HepG2 (cell line): ENCODE measurements around the gene H2AZ1. TPM values are rescaled to one million over a fixed set of nuclear protein-coding genes. Genes with fewer than 3 reads are reported as not detected.

ENCODE experiments used
- ATAC-seq: fragments of 200-7000 bp; cut with Tn5 transposase; 3 replicates; pipeline ENCODE4 v1.9.1; 2020; ENCODE audit warnings: mild to moderate bottlenecking, moderate library complexity
- BruUV-seq: library from RNA; stranded (reverse); fragments of 400-500 nt; replicated peaks from 2 replicates; lab custom pipeline; 2021; lab: Mats Ljungman, UMichigan
- CTCF ChIA-PET: fragments of 300-600 bp; formaldehyde crosslinking; extraction: SDS; loops from one replicate; lab custom pipeline; 2021; ENCODE audit warnings: low total read pairs, inconsistent platforms, low intra/inter-chr PET ratio; lab: Yijun Ruan, JAX
- POLR2A ChIA-PET: fragments of 350-600 bp; sonication (Branson Sonifier 250); formaldehyde crosslinking; loops from one replicate; lab custom pipeline; 2020; ENCODE audit warnings: antibody characterized with exemption, inconsistent platforms; lab: Yijun Ruan, JAX
- DNase-seq: peaks from one replicate; pipeline ENCODE4 v3.0.0-alpha.2; 2015; ENCODE audit warnings: low spot score
- FAIRE-seq: peaks from 3 replicates; lab custom pipeline; 2011; peaks lifted over from hg19 to GRCh38; lab: Jason Lieb, UNC
- H2AFZ ChIP-seq: one replicate; pipeline ENCODE4 v1.6.1; 2011; ENCODE audit warnings: low read length, inconsistent platforms
- H3K27ac ChIP-seq: fragments of 300-600 bp; 3 replicates; pipeline ENCODE4 v1.8.0; 2011; ENCODE audit warnings: mixed run types, mild to moderate bottlenecking, mixed read lengths, low read length, inconsistent platforms; ENCODE audit not compliant: insufficient read depth; ENCODE audit errors: extremely low read length
- H3K27me3 ChIP-seq, 2 experiments: fragments of 200-600 bp in 1 of 2; 2 replicates in 1 of 2; 3 replicates in 1 of 2; pipeline versions ENCODE4 v1.6.0 to v1.8.0; 2011; ENCODE audit warnings: low read length in 2 of 2, mild to moderate bottlenecking in 2 of 2, moderate library complexity in 2 of 2, inconsistent platforms in 1 of 2; ENCODE audit not compliant: insufficient read depth in 2 of 2, control insufficient read depth in 1 of 2
- H3K36me3 ChIP-seq, 2 experiments: fragments of 200-600 bp in 1 of 2; replicated peaks in 1 of 2; 2 replicates in 1 of 2; 3 replicates in 1 of 2; pipeline versions ENCODE4 v1.5.1 to v1.8.0; 2011; ENCODE audit warnings: low read length in 2 of 2, inconsistent platforms in 1 of 2; ENCODE audit not compliant: insufficient read depth in 2 of 2, control insufficient read depth in 1 of 2
- H3K4me1 ChIP-seq: 2 replicates; pipeline ENCODE4 v1.5.1; 2012; ENCODE audit warnings: low read length, inconsistent platforms; ENCODE audit not compliant: insufficient read depth
- H3K4me2 ChIP-seq: 2 replicates; pipeline ENCODE4 v1.6.0; 2011; ENCODE audit warnings: low read depth, low read length, inconsistent platforms
- H3K4me3 ChIP-seq, 3 experiments: fragments of 200-600 bp in 1 of 3; sonication (generic), shearing (Covaris generic) in 1 of 3; replicated peaks in 1 of 3; 2 replicates each; pipeline ENCODE4 v1.5.1; 2011 to 2016; ENCODE audit warnings: low read length in 3 of 3, inconsistent platforms in 2 of 3, low read depth in 2 of 3, mild to moderate bottlenecking in 2 of 3, control low read depth in 1 of 3, mixed read lengths in 1 of 3; ENCODE audit not compliant: insufficient read depth in 1 of 3
- H3K79me2 ChIP-seq: one replicate; pipeline ENCODE4 v1.6.1; 2011; ENCODE audit warnings: low read length, inconsistent platforms; ENCODE audit not compliant: insufficient read depth
- H3K9ac ChIP-seq: 2 replicates; pipeline ENCODE4 v1.6.0; 2011; ENCODE audit warnings: mild to moderate bottlenecking, low read depth, low read length, inconsistent platforms; ENCODE audit not compliant: insufficient read depth
- H3K9me3 ChIP-seq: 2 replicates; pipeline ENCODE4 v1.5.1; 2012; ENCODE audit warnings: mild to moderate bottlenecking, low read length
- H4K20me1 ChIP-seq: 2 replicates; pipeline ENCODE4 v1.6.0; 2011; ENCODE audit warnings: inconsistent platforms, mild to moderate bottlenecking, low read length, moderate library complexity; ENCODE audit not compliant: insufficient read depth
- ARNTL ChIP-seq: sonication (generic); formaldehyde crosslinking; IDR thresholded peaks from 2 replicates; pipeline ENCODE4 v1.4.0; 2020; ENCODE audit warnings: mild to moderate bottlenecking, missing genetic modification reagents
- EED ChIP-seq: sonication (generic); formaldehyde crosslinking; IDR thresholded peaks from 2 replicates; pipeline ENCODE4 v1.5.0; 2020; ENCODE audit warnings: mild to moderate bottlenecking, missing genetic modification reagents
- KDM1A ChIP-seq: IDR thresholded peaks from 2 replicates; pipeline ENCODE4 v1.6.1; 2016; ENCODE audit warnings: missing compliant biosample characterization
- MIXL1 ChIP-seq: IDR thresholded peaks from 2 replicates; pipeline ENCODE4 v1.6.1; 2016
- POGK ChIP-seq: sonication (generic); formaldehyde crosslinking; conservative IDR thresholded peaks from 2 replicates; pipeline ENCODE4 v1.8.0; 2022; ENCODE audit warnings: mild to moderate bottlenecking, moderate library complexity, missing genetic modification reagents
- STAG1 ChIP-seq: sonication (generic); formaldehyde crosslinking; IDR thresholded peaks from 2 replicates; pipeline ENCODE4 v1.4.0; 2020; ENCODE audit warnings: missing genetic modification reagents
- TBL1XR1 ChIP-seq: fragments of 150-350 bp; IDR thresholded peaks from 2 replicates; pipeline ENCODE4 v1.6.1; 2014; ENCODE audit warnings: borderline replicate concordance, low read length; ENCODE audit not compliant: partially characterized antibody
- TEAD2 ChIP-seq: sonication (generic); formaldehyde crosslinking; IDR thresholded peaks from 2 replicates; pipeline ENCODE4 v1.9.0; 2021; ENCODE audit warnings: missing genetic modification reagents
- TFAP4 ChIP-seq: sonication (generic); IDR thresholded peaks from 2 replicates; pipeline ENCODE4 v1.6.1; 2016; ENCODE audit warnings: low read depth, borderline replicate concordance
- ZBTB1 ChIP-seq: sonication (generic); formaldehyde crosslinking; IDR thresholded peaks from 2 replicates; pipeline ENCODE4 v1.4.0; 2020; ENCODE audit warnings: missing genetic modification reagents, borderline replicate concordance
- ZNF12 ChIP-seq: sonication (generic); formaldehyde crosslinking; IDR thresholded peaks from 2 replicates; pipeline ENCODE4 v1.5.0; 2020; ENCODE audit warnings: missing genetic modification reagents
- ZNF280D ChIP-seq: sonication (generic); formaldehyde crosslinking; IDR thresholded peaks from 2 replicates; pipeline ENCODE4 v1.5.1; 2020; ENCODE audit warnings: mild to moderate bottlenecking, missing genetic modification reagents
- ZNF460 ChIP-seq: sonication (generic); formaldehyde crosslinking; IDR thresholded peaks from 2 replicates; pipeline ENCODE4 v1.5.1; 2020; ENCODE audit warnings: missing genetic modification reagents, mild to moderate bottlenecking, borderline replicate concordance
- ZNF709 ChIP-seq: sonication (generic); formaldehyde crosslinking; IDR thresholded peaks from 2 replicates; pipeline ENCODE4 v1.5.0; 2020; ENCODE audit warnings: mild to moderate bottlenecking, missing genetic modification reagents
- ZNF724P ChIP-seq: sonication (generic); formaldehyde crosslinking; IDR thresholded peaks from 2 replicates; pipeline ENCODE4 v1.8.0; 2022; ENCODE audit warnings: missing genetic modification reagents, borderline replicate concordance
- ZNF761 ChIP-seq: sonication (generic); formaldehyde crosslinking; conservative IDR thresholded peaks from 2 replicates; pipeline ENCODE4 v1.4.0; 2020; ENCODE audit warnings: mild to moderate bottlenecking, missing genetic modification reagents
- ZSCAN20 ChIP-seq: sonication (generic); formaldehyde crosslinking; IDR thresholded peaks from 2 replicates; pipeline ENCODE4 v1.4.0; 2020; ENCODE audit warnings: missing genetic modification reagents, mild to moderate bottlenecking, borderline replicate concordance
- WGBS: methylation state at CpG from one replicate; pipeline ENCODE4 v1.1.6; 2017; ENCODE audit warnings: low lambda C conversion rate; 5-methylcytosine and 5-hydroxymethylcytosine counted together
- in situ Hi-C: cut with HindIII; loops from 2 replicates; pipeline ENCODE4 v1.10.0; 2017; ENCODE audit warnings: low pct_unique_long_range_greater_than_20kb; ENCODE audit not compliant: extremely low pct_ligation_motif_present
- intact Hi-C: fragments of 100-400 bp; cut with micrococcal nuclease; formaldehyde crosslinking; loops from one replicate; pipeline ENCODE4 v1.10.0; 2022; ENCODE audit not compliant: unreplicated experiment
- polyA plus RNA-seq, 8 experiments: library from polyadenylated mRNA; depleted of rRNA in 3 of 8; stranded (reverse) in 7 of 8; unstranded in 1 of 8; fragments of >200 nt; fragmentation: Illumina TruSeq in 4 of 8; extraction: Trizol in 4 of 8; gene quantifications; 2 replicates each; pipeline versions ENCODE4 v1.2.1 to v1.2.3, GENCODE V29; 2011 to 2016; ENCODE audit warnings: low read depth in 4 of 8, missing spikeins in 1 of 8, mixed read lengths in 1 of 8; ENCODE audit not compliant: insufficient read depth in 1 of 8
- total RNA-seq, 5 experiments: library from RNA; depleted of rRNA; stranded (reverse); fragments of >200 nt; fragmentation: Illumina TruSeq; extraction: Trizol; gene quantifications; 2 replicates each; pipeline ENCODE4 v1.2.3, GENCODE V29; 2016; ENCODE audit warnings: low read depth in 1 of 5
- TF ChIP-seq, protein P1 (sequence below): sonication (generic); formaldehyde crosslinking; IDR thresholded peaks from 2 replicates; pipeline ENCODE4 v1.4.0; 2020; ENCODE audit warnings: mild to moderate bottlenecking, missing genetic modification reagents, borderline replicate concordance

The H2AZ1 gene
- total and polyA plus RNA-seq, 2 of the 13 experiments (the other 11 are each of a cell fraction or from before 2014, with no cell fraction given) = 301 to 574 TPM

GRCh38 chr4:99991741-99992140 lies 41.7 kb upstream of the H2AZ1 start:
- FAIRE-seq (no peak), DNase-seq (no peak), ATAC-seq (no peak)
- Histone ChIP-seq H3K36me3 (no peaks in the 10 kb centered on the region), H3K4me3 (no peak overlapping the region), H3K9me3 (no peaks in the 10 kb centered on the region), H3K9ac (no peak overlapping the region), H3K4me1 (no peaks in the 10 kb centered on the region), H2AFZ (no peak overlapping the region), H3K27ac (no peak overlapping the region), H3K27me3 (no peaks in the 10 kb centered on the region), H3K4me2 (no peak overlapping the region), H4K20me1 (no peaks in the 10 kb centered on the region), H3K79me2 (no peaks in the 10 kb centered on the region)
- WGBS = 3% methylated on average over 3 of the region's 3 CpGs
- no TSS peak for BruUV-seq
- intact Hi-C loops = no loop called here
- in situ Hi-C loops = no loop called here
- ChIA-PET CTCF (no interaction called here), POLR2A (no interaction called here)
- TF ChIP-seq ZNF709 (CRISPR knock-in tag) = no peak
- TF ChIP-seq, protein P1, sequence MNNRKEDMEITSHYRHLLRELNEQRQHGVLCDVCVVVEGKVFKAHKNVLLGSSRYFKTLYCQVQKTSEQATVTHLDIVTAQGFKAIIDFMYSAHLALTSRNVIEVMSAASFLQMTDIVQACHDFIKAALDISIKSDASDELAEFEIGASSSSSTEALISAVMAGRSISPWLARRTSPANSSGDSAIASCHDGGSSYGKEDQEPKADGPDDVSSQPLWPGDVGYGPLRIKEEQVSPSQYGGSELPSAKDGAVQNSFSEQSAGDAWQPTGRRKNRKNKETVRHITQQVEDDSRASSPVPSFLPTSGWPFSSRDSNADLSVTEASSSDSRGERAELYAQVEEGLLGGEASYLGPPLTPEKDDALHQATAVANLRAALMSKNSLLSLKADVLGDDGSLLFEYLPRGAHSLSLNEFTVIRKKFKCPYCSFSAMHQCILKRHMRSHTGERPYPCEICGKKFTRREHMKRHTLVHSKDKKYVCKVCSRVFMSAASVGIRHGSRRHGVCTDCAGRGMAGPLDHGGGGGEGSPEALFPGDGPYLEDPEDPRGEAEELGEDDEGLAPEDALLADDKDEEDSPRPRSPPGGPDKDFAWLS = no peak
- no peak for TF ChIP-seq ZNF12
- no peak for TF ChIP-seq ZBTB1 (CRISPR knock-in tag)
- no peak for TF ChIP-seq EED (CRISPR knock-in tag)
- no peak for TF ChIP-seq ARNTL (CRISPR knock-in tag)
- no peak for TF ChIP-seq KDM1A (CRISPR knock-in tag)
- no peak for TF ChIP-seq ZNF460 (CRISPR knock-in tag)
- TF ChIP-seq ZNF724P (CRISPR knock-in tag) = no peak
- no peak for TF ChIP-seq ZNF280D (CRISPR knock-in tag)
- TF ChIP-seq TBL1XR1 = no peak
- no peak for TF ChIP-seq ZNF761 (CRISPR knock-in tag)
- TF ChIP-seq ZSCAN20 (CRISPR knock-in tag) = no peak
- TF ChIP-seq TEAD2 (CRISPR knock-in tag) = no peak
- no peak for TF ChIP-seq STAG1 (CRISPR knock-in tag)
- no peak for TF ChIP-seq TFAP4
- TF ChIP-seq MIXL1 (CRISPR knock-in tag) = no peak
- no peak for TF ChIP-seq POGK (CRISPR knock-in tag)
